ENCODE measurements around the gene DLG2.

DNA sequence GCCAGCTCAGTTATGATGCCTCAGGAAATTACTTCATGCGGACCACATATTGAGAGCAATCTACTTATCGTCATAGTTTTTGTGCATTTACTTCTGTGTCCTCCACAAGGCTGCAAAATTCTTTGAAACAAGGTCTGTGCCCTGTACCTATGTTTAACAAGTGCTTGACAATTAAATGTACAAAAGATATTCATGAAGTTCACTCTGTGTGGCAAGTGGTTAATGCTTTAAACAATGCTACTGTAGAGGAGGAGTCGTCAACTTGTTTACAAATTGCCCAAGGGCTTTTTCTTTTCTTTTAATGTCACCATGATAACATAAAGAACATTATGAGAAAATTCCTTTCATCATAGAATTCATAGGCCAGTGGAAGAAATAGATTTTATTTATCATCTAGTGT, 1469.5 kb downstream of the DLG2 start:
- no peak for TF ChIP-seq CTCF (IDR thresholded peaks at IDR 0.05; ENCODE audit: low read length)
- TF ChIP-seq EZH2 (IDR thresholded peaks at IDR 0.05; ENCODE audit: borderline replicate concordance, low read length) = no peak

Data from OCI-LY1 (cell line).